NCI-H1417 (cell line): Measurements from ENCODE around the gene RAB34.
"Not testable (repeated sequence)": the region's sequence is repeated elsewhere in the genome, so short reads cannot be mapped to it uniquely, and the experiment has no call there.

ENCODE experiments used
- DNase-seq, 3 experiments: peaks; one replicate each; lab custom pipeline; 2025; lab: John Stamatoyannopoulos, UW

RAB34 gene

DNA sequence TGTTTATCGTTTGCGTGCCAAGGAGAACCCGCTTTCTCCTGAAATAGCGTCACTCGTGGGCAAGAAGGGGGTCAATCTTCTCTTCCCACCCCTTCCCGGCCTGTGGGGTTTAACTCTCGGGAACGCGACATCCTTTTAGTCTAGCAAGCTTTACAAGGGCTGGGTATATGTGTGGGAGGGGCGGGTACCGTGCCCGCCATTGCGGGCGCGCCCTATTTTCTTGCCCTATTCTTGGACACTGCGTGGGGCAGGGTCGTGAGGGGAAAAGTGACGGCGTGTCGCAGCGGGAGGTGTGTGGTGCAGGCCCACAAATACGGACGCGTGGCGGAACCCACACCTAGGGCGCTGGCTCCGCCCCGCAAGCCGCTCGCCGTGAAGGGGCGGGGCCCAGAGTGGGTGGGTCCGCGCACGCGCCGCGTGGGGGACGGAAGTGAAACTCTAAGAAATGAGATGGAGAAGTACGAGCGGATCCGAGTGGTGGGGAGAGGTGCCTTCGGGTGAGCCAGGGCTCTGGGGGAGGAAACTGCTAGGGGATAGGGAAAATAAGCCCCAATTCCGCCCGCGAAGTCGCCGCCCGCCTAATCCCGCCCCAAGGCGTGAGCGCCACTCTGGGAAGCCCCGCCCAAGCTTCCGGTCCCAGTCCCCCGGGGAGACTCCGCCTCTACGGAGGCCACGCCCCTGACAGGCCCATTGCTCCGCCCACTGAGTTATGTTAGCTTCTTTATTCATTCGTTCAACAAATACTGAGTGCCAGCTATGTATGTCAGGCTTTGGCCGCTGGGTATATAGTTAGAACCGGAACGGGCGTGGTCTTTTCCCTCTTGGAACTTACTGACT lies 10.9 kb upstream of the RAB34 start, which contains the start of gene NEK8:
NEK8 (plus strand) TSS at position 425 of the 837 bp plus-strand sequence; CDS start at position 451, 26 bp downstream.
- peak; percentile 92 to 96 (median 95) for DNase-seq

DNA sequence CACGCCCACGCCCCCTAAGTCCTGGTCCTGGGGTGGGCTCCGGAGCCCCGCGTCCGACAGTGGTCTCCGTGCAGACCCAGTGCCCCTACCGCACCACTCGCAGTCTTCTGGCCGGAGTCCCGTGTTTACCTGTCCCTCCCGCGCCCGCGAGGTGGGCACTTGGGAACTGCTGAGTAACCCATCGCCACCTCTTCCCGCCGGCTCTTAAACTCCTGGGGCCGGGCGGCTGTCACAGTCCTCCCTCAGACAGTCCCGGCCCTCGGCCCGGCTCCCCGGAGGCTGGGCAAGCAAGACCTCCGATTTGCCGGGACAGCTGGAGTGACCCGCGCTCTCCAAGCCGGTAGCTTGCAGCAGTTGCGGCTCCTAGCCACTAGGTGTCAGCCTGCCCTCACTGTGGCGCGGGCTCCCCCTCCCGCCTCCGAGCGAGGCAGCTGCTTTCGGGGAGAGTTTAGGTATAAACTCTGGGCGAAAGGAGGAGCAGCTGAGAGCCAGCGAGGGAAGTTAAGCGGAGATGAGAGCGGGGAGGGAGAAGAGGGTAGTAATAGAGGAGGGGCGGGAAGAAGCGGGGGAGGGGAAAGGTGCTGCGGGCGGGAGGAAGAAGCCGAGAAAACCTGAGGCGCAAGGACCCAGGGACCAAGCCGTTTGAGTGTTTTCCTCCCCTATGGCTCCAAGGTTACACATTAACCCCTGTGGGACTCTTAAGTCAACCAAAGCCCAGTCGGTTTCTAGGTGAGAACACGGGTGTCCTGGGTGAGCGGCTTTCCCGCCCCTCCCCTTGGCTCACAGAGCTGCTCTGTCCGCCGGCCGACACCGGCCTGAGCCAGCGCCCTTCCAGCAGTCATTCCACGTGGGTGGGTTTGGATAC lies 9.2 kb upstream of the RAB34 start:
- peak; percentile 92 to 97 (median 95) for DNase-seq

- peak; percentile 68 to 89 (median 87) for DNase-seq
These were observed 8.6 kb upstream of the RAB34 start, which contains the start of gene TLCD1 for GRCh38 chr17:28726226-28726626. Gene TLCD1 (minus strand): TSS chr17:28726233. CDS start chr17:28726097, 136 bp downstream.

DNA sequence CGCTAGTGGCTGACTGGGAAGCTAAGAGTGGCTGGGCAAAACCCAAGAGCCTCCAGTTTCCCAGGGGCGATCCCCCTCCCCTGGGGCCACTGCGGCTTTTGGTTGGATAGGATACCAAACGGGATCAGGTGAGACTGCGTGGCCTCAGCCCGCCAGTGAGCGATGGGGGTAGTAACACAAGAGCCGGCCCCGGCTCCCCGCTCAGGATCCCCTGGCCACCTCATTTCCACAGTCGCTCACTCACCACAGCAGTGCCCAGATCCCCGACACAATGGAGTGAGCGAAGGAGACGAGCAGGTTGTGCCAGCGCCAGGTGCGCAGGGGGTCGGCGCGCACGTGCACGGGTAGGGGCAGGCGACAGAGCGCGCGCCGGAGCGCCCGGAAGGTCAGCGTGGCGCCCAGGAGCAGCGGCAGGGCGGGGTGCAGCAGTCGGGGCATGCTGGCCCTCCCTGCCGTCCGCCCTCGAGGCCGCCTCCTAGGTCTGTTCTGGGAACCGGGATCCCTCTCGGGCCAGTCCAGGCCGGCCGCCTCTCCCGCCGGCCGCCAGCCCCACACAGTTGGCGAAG lies 8.1 kb upstream of the RAB34 start:
- peak; percentile 75 to 89 (median 88) for DNase-seq

DNA sequence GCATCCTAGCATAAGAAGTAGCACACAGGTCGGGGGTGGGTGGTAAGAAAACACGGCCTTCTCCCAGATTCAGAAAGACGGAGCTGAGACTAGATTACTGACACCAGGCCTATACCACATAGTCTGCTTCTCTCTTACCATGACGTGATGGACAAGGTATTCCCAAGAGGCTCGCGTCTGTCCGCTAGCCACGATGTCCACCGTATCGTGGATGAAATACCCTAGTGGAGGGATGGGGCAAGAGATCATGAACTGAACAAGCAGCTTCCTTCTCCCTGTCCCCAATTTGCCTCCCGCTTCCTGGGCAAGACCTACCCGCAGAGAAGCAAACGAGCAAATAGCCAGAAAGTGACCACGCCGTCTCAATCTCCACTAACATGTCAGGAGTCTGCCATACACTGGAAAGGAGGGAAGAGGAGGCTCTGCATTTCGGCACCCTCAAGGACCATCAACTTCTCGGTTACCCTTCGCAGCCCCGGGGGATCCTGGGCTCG lies 7.5 kb upstream of the RAB34 start:
- DNase-seq: peak in 2 of 3 experiments; percentile 44 to 79

DNA sequence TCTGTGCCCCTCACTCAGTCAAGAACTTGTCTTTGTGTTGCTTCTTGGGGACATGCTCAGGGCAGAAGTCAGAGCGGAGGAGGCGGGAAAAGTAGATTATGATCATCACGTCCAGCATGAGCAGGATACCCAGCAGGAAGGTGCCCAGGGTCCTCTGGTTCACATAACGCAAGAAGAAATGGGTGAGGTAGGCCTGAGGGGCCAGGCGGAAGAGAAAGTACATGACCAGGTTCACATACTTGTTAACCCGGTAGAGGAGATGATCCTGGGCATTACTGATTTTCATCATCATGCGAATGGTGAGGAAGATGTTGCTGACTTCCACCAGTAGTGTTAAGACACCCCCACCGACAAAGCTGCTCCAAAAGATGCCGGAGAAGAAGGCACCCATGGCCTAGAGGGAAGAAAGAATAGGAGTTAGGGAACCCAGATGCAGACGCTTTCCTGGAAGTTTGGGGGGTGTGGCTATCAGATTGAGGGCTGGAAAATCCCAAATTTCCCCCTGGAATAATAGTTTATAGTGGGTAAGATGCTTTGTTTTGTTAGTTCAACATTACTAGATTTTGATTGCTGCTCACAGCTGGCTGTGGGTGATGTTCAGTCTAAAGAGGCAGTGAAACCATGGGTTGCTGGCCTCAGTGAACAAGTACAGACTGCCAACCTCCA lies 7.0 kb upstream of the RAB34 start:
- no peak for DNase-seq

- DNase-seq: not testable (repeated sequence)
These were observed 6.3 kb upstream of the RAB34 start for GRCh38 chr17:28723836-28724499.

DNA sequence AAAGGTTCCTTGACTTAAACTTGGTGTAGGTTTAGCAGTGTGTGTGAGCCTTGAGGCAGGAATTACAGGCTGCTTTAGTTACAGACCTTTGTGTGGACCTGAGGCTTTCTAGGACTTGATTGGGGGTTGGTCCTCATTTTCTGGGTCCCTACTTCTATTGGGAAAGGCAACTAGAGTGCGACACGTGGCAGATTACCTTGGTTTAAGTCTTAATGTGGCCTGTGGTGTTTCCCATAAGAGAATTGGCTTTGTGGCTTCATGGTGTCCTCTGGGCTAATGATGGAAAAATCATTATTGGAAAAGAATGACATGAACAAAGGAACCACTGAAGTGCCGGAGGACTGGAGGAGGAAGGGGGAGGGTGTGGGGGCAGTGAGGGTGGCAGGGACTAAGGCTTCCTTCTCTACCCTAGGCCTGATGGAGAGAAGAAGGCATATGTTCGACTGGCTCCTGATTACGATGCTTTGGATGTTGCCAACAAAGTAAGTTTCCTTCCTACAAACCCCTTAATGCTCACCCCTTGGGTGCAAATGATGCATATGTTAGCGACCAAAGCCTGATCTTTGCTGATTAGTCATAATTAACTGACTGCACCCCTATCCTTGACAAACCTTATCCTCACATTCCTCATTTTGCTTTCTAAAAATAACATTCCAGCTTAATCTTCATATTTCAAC lies 5.6 kb upstream of the RAB34 start:
- no peak for DNase-seq

- DNase-seq: no peak
These were observed 4.9 kb upstream of the RAB34 start for GRCh38 chr17:28722417-28723158.

- DNase-seq: not testable (repeated sequence)
These were observed 3.3 kb upstream of the RAB34 start for GRCh38 chr17:28720997-28721329.

DNA sequence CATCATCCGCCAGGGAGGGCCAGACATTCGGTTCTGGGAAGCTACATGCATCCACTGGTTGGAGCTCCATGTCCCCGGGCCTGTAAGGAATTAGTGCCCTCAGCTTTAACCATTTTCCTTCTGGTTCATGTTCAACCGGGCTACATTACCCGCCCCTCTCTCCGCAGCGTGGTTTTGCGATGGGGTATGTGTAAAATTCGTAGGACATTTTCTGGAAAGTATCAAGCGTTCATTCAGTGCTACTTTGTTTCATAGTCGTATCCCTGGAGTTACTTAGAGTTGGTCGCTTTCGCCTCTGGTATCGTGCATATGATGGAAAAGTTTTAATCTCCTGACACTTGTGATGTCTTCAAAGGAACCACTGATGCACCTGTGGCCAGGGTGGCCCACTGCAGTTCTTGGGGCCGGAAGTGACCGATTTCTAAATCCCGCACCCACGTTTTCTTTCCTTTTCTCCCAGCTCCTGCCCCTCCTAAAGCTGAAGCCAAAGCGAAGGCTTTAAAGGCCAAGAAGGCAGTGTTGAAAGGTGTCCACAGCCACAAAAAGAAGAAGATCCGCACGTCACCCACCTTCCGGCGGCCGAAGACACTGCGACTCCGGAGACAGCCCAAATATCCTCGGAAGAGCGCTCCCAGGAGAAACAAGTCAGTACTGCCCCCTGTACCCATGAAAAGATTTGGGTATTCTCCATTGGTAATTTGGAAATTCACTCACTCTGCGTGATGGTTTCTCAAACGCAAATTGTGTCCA lies 2.8 kb upstream of the RAB34 start:
- DNase-seq: peak in 1 of 3 experiments; percentile 51

DNA sequence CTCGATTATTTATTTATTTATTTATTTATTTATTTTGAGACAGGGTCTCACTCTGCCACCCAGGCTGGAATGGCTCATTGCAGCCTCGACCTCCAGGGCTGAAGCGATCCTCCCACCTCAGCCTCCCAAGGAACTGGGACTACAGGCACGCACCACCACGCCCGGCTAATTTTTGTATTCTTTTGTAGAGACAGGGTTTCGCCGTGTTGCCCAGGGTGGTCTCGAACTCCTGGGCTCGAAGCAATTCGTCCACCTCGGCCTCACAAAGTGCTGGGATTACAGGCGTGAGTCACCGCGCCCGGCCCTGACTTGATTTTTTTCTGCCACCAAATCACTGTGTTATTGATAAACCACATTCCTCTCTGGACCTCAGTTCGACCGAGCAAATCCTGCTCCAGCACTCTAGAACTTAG lies 1.4 kb upstream of the RAB34 start:
- no peak for DNase-seq

- peak in 1 of 3 experiments; percentile 14 for DNase-seq
These were observed 809 bp upstream of the RAB34 start for GRCh38 chr17:28718333-28719020.

DNA sequence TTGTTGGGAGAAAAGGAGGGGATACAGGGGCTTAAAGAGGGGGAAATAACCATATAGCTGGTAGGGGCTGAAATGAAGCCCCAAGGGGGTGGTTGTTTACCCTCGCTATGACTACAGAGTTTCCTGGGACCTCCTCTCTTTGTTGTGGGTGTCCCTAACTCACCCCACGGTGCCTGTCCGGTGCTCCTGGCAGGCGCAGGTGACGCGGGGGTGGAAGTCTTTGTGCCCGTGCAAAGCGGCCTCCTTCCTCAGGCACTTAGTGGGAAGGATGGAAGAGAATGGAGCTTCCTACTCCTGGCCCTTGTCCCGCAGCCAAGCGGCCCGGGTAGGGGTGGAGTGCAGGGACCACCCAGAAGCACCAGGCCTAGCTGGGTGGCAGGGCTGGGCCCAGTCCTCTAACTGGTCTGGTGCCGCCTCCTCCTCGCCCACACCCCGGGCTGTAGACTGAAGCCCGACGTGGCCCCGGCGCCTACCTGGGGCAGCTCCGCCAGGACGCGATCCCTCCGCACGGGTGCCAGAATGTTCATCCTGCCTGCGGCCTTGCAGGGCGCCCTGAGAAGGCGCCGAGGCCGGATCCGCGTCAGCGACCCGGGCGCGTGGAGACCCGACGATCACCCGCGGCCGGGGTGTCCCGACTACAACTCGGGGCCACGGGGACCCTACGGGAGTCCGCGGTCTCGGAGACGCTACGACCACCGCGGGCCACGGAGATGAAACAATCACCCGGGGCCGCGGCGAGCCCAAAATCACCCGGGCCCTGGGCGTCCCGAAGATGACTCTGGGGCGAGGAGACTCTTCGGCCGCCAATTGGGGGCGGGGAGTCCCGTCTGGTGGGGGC lies 709 bp downstream of the RAB34 start:
- no peak for DNase-seq

DNA sequence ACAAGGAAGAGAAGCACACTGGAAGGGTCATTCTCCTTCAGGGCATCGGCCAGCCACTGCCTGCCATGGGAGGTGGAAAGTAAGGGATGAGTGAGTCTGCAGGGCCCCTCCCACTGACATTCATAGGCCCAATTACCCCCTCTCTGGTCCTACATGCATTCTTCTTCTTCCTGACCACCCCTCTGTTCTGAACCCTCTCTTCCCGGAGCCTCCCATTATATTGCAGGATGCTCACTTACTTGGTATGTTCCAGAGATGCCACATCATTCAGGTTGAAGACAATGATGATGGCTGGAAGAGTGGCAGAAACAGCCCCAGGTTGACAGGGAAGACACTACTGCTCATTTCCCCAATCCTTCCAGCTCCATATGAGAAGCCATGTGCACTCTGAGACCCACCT lies 2.5 kb downstream of the RAB34 start:
- no peak for DNase-seq

DNA sequence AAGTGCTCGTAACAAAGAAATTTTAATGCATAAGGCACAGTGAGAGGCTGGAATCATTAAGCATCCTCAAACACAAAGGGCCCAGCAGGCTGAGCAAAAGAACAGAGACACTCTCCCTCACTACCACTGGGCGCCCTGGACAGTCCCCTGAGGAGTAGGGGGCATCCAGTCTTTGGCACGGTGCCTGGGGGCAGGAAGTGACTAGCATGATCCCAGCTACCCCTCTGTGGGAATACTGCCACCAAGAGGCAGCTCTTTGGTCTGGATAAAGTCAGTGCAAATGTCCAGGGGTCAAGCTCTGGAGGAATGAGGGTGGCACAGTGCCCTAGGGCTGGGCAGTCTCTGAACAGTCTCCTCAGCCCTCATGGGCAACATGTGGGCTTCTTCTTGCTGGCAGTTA lies 3.4 kb downstream of the RAB34 start:
- DNase-seq: no peak

GRCh38 chr17:28712705-28713415 lies 4.8 kb downstream of the RAB34 start:
- no peak for DNase-seq
